Measurements from ENCODE around the gene PIAS2. TPM values are rescaled to one million over a fixed set of nuclear protein-coding genes. Genes with fewer than 3 reads are reported as not detected.

The PIAS2 gene
- total and polyA plus RNA-seq, 9 of the 15 experiments (the other 6 are each of a cell fraction or from before 2014, with no cell fraction given): 2.9 to 23.9 (median 12.0) TPM

- no peak for TF ChIP-seq ZNF512 (tag; IDR thresholded peaks at IDR 0.05)
- TF ChIP-seq ZNF134 (CRISPR knock-in tag; conservative IDR thresholded peaks at IDR 0.05): no peak
- TF ChIP-seq ARID2 (IDR thresholded peaks at IDR 0.05): no peak
- TF ChIP-seq ZNF232 (CRISPR knock-in tag; IDR thresholded peaks at IDR 0.05): no peak
- no peak for TF ChIP-seq FOXJ3 (CRISPR knock-in tag; IDR thresholded peaks at IDR 0.05)
Observed at GRCh38 chr18:46812311-46812710, 105.0 kb downstream of the PIAS2 start (continued).

GRCh38 chr18:46810481-46811000 is 106.8 kb downstream of the PIAS2 start:
- Histone ChIP-seq H3K27ac (ENCODE audit: extremely low read depth, low read depth, low read length) (no peak overlapping the region), H3K4me3 (no peak overlapping the region), H2AFZ (ENCODE audit: low read depth, low read length) (no peak overlapping the region), H3K4me1 (replicated peaks in 1 of 2; ENCODE audit: control insufficient read depth in 2 of 2, insufficient read depth in 2 of 2, low read length in 2 of 2) (no peaks in the 10 kb centered on the region), H3K27me3 (ENCODE audit: control insufficient read depth in 2 of 2, insufficient read depth in 2 of 2, low read length in 2 of 2) (no peaks in the 10 kb centered on the region), H3K9me3 (replicated peaks; ENCODE audit: control insufficient read depth, insufficient read depth, low read depth, low read length) (no peaks in the 10 kb centered on the region), H3K4me2 (ENCODE audit: insufficient read depth, low read length) (no peak overlapping the region), H3K9me1 (ENCODE audit: control insufficient read depth, insufficient read depth, low read length) (no peaks in the 10 kb centered on the region), H3K9ac (ENCODE audit: insufficient read depth in 1 of 2, low read depth in 2 of 2, low read length in 2 of 2) (no peak overlapping the region), H3K36me3 (ENCODE audit: control insufficient read depth, insufficient read depth, low read length) (peaks cover 2% of the 10 kb centered on the region; the same call in 1 of the 3 replicates), H4K20me1 (replicated peaks; ENCODE audit: control insufficient read depth, insufficient read depth, low read length) (no peaks in the 10 kb centered on the region), H3K79me2 (ENCODE audit: control insufficient read depth, insufficient read depth, low read length) (no peaks in the 10 kb centered on the region)
- intact Hi-C loops (cut with micrococcal nuclease) (no loop called here), in situ Hi-C loops (cut with MboI) (no loop called here)
- ChIA-PET CTCF (ENCODE audit: low intra/inter-chr PET ratio) (no interaction called here), POLR2A (no interaction called here)
- BruUV-seq (replicated peaks): no TSS peak
- FAIRE-seq (no peak), ATAC-seq (no peak), DNase-seq (ENCODE audit: extremely low read depth in 1 of 4, low spot score in 3 of 4) (no peak)
- WGBS (ENCODE audit: insufficient coverage, low coverage, missing lambda C conversion rate): 83% methylated on average over 2 of the region's 2 CpGs
- no peak for TF ChIP-seq KAT2B (IDR thresholded peaks at IDR 0.05; ENCODE audit: low read depth, low read length)
- TF ChIP-seq ZNF445 (CRISPR knock-in tag; IDR thresholded peaks at IDR 0.05; ENCODE audit: low read depth): no peak
- TF ChIP-seq U2AF1 (optimal IDR thresholded peaks at IDR 0.05; ENCODE audit: low read depth, low read length): no peak
- TF ChIP-seq HEY1 (CRISPR knock-in tag; IDR thresholded peaks at IDR 0.05; ENCODE audit: borderline replicate concordance): no peak
- TF ChIP-seq ETS1 (conservative IDR thresholded peaks at IDR 0.05; ENCODE audit: control insufficient read depth, low read depth, low read length): no peak
